Measurements from ENCODE around the gene MINDY2.
"Not testable (repeated sequence)": the region's sequence is repeated elsewhere in the genome, so short reads cannot be mapped to it uniquely, and the experiment has no call there.

Gene MINDY2

DNA sequence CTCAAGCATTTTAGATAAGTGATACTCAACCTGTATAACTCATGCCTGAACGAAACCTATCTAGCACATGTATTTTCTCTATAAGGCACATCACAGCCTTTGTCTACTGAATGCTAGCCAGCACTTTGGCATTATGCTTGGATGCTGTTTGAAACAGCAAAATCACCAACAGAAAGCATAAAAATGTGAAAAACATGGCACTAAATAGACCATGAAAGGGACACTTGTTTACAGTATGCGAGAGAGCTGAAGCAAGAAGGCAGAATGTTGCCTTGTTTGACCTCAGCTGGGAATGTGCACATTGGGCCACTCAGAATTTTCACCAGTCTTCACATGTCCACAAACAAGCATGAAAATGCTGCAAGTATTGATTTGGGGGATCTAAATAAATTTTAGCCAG lies 59.5 kb downstream of the MINDY2 start:
- no peak for DNase-seq (ENCODE audit: low read depth)

DNA sequence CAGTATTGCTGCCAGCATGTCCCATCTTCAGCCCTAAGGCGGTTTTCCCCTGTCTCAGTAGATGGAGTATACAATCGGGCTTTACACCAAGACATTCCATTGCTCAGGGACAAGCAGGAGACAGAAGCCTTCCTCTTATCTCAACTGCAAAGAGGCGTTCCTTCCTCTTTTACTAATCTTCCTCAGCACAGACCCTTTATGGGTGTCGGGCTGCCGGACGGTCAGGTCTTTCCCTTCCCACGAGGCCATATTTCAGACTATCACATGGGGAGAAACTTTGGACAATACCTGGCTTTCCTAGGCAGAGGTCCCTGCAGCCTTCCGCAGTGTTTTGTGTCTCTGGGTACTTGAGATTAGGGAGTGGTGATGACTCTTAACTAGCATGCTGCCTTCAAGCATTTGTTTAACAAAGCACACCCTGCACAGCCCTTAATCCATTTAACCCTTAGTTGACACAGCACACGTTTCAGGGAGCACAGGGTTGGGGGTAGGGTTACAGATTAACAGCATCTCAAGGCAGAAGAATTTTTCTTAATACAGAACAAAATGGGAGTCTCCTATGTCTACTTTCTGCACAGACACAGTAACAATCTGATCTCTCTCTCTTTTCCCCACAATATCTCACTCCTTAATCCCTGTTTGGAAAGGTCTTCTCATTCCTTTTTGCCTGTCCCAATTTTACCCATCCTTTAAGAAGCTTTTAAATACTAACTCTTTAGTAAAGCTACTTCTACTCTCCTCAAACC lies 62.8 kb downstream of the MINDY2 start:
- not testable (repeated sequence) for DNase-seq (ENCODE audit: low read depth)

DNA sequence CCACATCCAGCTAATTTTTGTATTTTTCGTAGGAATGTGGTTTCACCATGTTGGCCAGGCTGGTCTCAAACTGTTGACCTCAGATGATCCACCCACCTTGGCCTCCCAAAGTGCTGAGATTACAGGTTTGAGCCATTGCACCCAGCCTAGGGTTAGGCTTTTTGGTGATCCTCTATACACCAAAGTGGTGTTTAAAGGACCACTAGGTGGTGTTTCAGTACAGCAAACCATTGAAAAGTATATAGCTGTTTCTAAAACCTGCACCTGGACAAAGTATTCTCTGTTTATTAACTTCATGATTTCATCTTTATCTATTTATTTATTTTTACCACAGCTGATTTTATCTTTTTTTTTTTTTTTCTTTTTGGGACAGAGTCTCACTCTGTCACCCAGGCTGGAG lies 68.4 kb downstream of the MINDY2 start:
- DNase-seq (ENCODE audit: low read depth) = peak; percentile 33

DNA sequence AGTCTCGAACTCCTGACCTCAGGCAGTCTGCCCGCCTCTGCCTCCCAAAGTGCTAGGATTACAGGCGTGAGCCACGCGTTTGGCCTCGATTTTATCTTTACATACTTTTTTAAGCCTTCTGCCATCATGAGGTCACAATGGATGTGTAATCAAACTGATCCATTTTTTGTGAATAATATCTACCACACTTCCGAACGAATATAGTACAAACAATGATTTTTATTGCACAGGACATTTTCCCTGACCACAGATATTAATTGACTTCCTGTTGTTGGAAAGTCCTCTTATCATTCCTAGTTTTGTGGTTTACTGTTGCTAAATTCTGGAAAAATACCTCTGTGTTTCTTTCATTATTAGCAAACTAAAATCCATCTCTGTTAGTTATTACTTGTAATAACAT lies 68.9 kb downstream of the MINDY2 start:
- peak; percentile 16 for DNase-seq (ENCODE audit: low read depth)

DNA sequence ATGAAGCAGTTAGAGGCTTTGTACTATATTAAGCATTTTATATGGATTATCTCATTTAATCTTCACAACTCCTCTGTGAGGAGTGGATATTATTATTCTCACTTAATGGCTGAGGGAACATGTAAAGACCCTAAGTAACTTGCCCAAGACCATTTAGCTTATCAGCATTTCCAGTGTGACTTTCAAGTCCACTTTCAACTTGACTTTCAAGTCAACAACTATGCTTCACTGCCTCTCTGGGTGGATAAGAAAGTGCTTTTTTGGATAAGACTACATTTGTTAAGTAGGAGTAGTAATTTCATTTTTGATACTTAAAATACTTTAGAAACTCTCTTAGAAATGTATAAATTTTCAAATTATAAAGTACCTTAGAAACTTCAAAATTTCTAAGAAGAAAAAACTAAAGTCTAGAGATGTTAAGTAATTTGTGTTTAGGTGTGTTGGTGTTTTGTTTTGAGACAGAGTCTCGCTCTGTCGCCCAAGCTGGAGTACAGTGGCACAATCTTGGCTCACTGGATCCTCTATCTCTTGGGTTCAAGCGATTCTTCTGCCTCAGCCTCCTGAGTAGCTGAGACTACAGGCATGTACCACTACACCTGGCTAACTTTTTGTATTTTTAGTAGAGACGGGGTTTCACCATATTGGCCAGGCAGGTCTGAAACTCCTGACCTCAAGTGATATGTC lies 71.8 kb downstream of the MINDY2 start:
- no peak for DNase-seq (ENCODE audit: low read depth)

DNA sequence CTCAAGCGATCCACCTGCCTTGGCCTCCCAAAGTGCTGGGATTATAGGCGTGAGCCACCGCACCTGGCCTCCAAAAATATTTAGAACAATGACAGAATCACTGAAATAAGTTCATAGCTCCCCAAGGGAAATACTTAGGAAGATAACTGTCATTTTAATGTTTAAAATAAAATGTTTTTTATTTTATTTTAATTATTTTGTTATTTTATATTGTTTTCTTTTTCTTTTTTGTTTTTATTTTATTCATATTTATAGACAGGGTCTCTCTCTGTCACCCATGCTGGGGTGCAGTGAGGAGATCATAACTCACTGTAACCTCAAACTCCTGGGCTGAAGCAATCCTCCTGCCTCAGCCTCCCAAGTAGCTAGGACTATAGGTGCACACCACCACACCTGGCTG lies 80.1 kb downstream of the MINDY2 start:
- not testable (repeated sequence) for DNase-seq (ENCODE audit: low read depth)

DNA sequence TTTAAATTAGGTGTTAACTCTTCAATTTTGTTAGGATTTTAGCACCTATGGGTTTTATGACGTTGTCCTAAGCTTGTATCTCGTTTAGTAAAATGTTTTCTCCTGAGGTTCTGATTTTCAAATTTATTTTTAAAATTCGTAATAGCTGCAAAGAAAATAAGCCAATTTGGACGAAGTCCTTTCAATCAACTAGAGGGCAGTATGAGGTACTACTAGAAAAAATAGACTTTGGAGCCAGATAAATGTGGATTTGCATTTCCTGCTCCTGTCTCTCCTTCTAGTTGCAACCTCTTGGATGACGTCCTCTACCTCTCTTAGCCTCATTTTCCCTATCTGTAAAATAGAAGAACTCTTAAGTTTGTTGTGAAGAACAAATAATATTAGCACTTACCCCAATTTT lies 81.2 kb downstream of the MINDY2 start:
- DNase-seq (ENCODE audit: low read depth) = peak; percentile 48

DNA sequence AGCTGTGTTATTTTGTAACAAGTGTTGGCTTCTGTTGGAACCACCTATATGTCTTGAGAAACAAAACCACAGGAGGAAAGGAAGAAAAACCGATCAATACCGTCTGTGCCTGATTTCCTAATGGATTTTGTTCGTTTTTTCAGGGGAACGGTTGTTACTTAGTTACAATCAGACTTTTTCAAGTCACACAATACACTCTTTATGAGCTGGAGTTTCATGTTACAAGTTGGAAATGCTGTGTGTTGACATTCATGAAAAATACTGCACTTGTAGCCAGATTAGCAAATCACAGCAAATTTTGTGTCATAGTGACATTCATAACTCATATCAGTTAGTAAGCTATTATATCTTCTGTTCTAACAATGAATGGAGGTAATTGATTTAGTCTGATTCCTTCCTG lies 83.5 kb downstream of the MINDY2 start:
- DNase-seq (ENCODE audit: low read depth) = no peak

DNA sequence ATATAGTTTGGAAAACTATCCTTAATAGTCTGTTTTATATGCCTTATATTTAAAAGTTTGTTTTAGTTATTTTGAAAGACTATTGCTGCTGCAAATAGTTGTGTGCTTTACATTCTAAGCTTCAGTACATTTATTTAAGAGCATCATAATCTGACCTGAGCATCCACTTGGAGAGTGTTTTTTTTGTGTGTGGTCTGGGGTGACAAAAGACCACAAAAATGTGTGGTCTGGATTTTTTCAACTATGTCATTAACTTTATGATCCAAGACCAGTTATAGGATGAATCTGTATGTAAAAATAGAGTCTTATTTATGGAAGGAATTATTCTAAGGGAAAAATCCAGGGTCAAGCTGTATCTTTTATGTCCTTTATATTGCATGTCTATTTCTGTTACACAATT lies 85.0 kb downstream of the MINDY2 start:
- DNase-seq (ENCODE audit: low read depth) = peak; percentile 46

DNA sequence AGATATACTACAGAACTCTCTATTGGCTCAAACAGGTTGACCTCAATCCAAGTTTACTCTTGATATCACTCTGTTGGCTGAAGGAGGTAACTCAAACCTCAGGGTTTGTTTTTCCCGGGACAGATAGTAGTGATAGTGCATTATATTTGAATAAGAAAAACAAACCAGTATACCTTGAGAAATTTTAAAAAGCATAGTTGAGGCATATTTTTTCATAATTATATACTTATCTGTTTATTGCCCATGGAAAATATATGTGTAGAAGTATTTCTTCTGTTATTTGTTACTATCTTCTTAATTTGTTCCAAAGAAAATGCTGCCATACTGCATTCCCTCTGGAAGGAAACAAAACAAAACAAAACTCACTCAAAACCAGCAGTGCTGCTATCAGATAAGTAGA lies 85.5 kb downstream of the MINDY2 start:
- not testable (repeated sequence) for DNase-seq (ENCODE audit: low read depth)

DNA sequence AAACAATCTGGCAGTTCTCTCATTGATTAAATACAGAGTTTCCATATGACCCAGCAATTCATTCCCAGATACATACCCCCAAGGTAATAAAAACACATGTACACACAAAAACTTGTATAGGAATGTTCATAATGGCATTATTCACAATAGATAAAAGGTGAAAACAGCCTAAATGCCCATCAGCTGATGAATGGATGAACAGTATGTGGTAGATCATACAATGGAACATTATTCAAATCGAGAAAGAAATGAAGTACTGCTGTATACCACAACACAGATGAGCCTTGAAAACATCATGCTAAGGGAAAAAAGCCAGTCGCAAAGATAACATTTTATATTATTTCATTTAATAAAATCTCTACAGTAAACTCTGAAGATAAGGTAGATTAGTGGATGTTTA lies 91.2 kb downstream of the MINDY2 start:
- no peak for DNase-seq (ENCODE audit: low read depth)

DNA sequence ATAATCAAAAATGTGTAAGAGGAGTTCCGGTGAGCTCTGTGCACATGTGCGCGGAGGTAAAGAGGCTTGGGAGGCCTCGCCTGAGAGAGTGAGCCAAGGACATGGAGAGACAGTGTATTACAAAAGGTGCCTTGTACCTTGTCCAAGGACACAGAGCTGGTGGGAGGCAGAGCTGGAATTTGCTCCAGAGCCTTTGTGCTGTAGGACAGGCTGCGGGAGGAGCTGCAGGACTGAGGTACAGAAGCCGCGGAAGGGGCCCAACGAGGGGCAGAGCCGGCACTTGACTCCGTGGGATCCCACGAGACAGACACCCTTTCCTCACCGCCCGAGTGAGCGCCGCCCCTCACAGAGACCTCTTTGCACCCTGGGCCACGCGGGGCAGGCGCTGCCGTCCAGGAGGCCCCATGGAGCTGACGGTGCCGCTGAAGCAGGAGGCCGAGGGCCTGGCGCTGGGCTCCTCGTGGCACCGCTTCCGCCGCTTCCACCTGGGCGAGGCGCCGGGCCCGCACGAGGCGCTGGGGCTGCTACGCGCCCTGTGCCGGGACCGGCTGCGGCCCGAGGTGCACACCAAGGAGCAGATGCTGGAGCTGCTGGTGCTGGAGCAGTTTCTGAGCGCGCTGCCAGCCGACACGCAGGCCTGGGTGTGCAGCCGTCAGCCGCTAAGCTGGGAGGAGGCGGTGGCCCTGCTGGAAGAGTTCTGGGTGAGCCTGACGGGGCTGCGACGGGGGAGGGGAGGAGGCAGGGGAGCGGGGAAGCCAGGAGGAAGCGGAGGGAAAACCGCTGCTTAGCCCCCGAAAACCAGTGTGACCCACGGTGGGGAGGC lies 93.7 kb downstream of the MINDY2 start:
- DNase-seq (ENCODE audit: low read depth) = no peak

DNA sequence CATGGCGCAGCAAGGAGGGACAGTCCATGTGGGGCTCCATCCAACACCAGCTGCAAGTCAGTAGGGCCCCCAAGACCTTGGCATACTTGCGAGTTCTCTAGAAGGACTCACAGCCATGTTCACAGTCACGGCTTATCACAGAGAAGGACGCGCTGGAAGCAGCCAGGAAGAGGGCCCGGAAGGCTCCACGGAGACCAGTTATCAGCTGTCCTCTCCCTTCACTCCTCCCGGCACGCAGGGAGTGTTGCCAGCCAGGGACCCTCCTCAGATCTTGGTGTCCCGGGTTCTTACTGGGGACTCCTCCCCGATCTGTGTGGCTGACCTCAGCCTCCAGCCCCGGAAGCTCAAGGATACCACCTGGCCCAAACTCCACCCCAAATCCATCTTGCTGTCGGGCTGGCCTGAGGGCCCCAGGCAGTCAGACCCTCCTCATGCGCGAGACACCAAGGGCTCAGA lies 94.4 kb downstream of the MINDY2 start:
- DNase-seq (ENCODE audit: low read depth) = no peak

DNA sequence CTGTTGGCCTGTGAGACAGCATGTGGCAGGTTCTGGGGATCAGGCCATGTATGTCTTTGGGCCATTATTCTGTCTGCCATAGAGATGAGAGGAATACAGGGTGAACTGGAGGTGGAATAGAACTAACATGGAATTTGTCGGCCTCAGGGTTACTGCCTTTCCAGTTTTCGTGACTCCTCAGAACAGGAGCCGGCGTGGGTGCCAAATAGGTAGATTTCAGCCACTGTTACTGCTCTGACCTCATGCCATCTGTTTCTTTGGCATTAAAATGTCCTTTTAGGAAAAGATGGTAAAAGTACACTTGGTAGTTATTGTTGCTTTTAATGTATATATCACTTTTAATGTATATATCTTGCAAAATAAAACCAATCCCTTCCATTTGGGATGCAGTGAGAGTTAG lies 96.8 kb downstream of the MINDY2 start:
- no peak for DNase-seq (ENCODE audit: low read depth)

DNA sequence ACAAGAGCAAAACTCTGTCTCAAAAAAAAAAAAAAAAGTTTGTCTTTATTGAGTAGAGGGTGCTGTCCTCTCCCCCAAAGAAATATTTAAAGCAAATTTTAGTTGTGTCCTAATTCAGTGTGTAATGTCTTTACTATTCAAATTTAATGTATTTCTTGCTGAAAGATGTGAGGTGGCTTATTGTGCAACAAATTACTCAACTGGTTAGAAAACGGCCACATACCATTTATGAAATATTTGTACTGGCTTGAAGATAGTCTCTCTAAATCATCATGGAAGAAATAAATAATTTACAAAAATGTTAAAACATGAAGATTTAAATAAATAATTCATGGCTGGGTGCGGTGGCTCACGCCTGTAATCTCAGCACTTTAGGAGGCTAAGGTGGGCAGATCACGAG lies 99.3 kb downstream of the MINDY2 start:
- DNase-seq (ENCODE audit: low read depth) = peak; percentile 19

DNA sequence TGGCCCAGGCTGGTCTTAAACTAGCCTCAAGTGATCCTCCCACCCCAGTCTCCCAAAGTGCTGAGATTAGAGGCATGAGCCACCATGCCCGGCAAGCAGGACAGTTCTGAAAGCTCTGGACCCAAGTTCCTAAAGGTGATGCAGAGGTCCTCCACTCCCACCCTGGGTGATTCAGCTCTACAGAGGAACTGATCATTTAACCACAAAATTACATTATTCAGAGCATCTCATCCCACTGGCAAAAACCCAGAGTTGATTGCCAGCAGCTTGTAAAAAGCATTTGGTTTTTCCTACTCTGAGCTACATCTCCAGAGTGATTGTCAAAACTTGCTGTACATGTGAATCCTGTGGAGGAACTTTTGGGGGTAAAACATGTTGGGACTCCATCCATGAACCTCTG lies 102.2 kb downstream of the MINDY2 start:
- peak; percentile 81 for DNase-seq (ENCODE audit: low read depth)

DNA sequence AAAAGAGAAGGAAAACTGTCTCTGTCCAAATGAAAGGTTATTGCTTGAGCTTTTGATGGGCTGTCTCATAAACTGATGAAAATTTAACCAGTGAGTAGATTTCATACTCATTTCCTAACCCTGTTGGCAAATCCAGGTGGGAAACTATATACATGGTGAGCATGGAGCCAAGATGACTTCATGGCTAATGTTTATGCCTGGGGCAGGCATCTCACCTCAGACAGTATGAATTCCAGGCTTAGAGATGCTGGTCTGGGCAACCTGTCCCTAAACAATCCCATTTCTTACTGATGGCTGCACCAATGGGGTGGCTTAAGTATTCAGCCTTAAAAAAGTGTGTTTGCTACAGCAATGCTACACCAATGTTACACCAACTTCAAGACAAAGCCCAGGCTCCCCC lies 104.2 kb downstream of the MINDY2 start:
- DNase-seq (ENCODE audit: low read depth) = peak; percentile 7

DNA sequence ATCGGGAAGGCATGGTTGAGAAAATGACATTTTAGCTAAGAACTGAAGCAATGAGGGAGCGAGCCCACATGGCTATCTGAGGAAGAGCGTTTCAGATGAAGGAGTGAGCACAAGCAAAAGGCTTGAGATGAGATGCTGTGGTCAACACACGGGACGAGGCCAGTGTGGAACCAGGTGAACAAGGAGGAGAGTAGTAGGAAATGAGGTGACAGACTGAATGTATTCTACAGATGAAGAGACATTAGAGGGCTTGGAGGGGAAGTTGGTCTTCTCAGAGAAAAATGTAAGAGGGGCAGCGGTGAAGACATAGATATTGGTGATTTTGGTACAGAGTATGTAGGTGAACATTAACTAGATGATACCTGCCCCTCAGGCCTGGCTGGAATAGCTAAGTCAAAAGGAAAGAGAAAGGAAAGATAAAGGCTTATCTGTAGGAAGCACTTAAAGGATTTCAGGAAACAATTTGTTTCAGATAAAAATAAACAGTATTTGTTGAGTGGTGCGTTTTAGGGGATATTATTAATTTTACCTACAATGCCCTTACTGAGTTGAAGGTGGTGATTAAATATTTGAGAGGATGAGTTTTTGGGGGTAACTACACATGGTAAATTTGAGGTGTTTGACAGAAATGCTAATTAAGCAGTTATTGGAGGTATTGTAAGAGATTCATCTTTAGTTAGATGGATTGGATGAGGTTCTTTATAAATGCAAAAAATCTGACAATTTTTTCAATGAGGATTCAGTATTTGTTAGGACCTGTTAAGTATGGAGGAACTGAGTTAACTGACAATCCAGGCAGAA lies 105.4 kb downstream of the MINDY2 start:
- DNase-seq (ENCODE audit: low read depth) = no peak

DNA sequence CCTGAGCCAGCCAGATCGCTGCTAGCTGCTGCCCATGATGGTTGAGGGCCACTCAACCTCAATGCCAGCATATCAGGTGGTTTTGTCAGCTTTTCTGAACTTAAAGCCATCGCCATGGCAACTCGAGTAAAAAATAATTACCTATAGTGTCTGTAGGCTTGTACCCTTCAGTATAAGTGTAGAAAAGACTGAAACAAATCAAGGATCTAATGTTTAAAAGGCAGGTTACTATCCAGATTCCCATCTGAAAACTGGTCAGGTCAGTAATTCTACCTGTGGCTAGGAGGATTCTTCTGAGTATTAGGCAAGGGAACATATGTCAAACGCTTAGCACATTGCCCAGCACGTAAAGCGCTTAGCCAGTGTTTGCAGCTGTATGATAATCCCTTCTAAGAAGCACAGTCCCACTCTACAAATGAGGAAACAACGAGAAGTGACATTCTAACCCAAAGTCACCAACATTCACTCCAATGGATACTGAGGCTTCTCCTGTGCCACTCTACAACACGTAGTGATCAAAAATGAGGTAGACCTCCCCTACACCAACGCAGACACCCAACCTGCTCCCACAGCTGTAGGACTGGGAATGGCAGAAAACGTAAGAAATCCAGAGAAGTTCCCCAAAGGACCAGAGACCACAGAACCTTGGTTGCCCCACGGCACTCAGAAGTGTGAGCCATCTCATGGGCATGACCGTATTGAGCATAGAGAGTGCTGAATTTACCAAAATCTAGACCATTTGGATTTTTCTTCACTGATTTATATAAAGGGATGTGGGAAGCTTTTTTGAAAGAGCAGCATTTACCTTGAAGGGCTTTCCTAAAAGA lies 107.1 kb downstream of the MINDY2 start:
- no peak for DNase-seq (ENCODE audit: low read depth)

DNA sequence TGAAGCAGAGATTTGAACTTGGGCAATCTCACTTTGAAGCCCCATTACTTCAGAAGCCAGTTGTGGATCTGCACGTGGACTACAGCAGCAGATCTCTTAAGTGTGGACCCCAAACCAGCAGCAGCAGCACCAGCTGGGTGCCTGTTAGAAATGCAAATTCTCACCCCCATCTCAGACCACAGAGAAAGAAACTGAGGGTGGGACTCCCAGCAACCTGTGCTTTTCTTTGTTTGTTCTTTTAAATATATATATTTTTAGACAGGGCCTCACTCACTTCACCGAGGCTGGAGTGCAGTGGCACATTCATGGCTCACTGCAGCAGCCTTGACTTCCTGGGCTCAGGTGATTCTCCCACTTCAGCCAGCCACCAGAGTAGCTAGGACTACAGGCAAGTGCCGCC lies 109.2 kb downstream of the MINDY2 start:
- DNase-seq (ENCODE audit: low read depth) = no peak

DNA sequence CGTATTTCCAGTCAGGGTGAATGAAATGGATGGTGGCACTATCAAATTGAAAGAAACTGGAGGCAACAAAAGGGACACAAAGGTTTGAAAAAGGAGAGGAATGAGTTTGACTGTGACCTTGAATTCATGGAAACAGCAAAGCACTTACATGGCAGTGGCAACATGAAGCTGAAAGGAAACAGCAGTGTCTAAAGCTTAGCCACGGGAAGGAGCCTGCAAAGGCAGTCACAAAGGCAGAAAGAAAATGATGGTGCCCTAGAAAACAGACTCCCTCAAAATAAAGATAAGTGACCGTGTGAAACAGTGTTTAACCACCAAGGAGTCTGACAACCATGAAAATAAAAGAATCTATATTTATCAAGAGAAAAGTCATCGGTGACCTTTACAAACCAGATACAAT lies 111.1 kb downstream of the MINDY2 start:
- DNase-seq (ENCODE audit: low read depth) = no peak
